ENCODE results near the gene ASXL1. TPM values are rescaled to one million over a fixed set of nuclear protein-coding genes. Genes with fewer than 3 reads are reported as not detected.

The ASXL1 gene
- total and polyA plus RNA-seq, 8 donors, result 9.0 to 185 (median 61.7) TPM

GRCh38 chr20:32481311-32482142 lies 123.4 kb downstream of the ASXL1 start:
- Histone ChIP-seq H3K4me3 (peak overlapping the region; percentile 70 to 92 (median 89)), H3K27ac (peak overlapping the region; percentile 37 to 93 (median 88)), H3K27me3 (no peaks in the 10 kb centered on the region), H3K36me3 (no peaks in the 10 kb centered on the region), H3K4me1 (peaks cover 50 to 86% (median 81%) of the 10 kb centered on the region in 4 donors), H3K9me3 (no peaks in the 10 kb centered on the region)
- intact Hi-C loops (cut with DNase I; ENCODE audit: low total_unique reads), result loop anchor here (10.0 kb wide), 1 partner anchor 147 kb away; no protein-coding TSS in a partner anchor
- TF ChIP-seq POLR2A (IDR thresholded peaks at IDR 0.05) (no peak), POLR2AphosphoS5 (IDR thresholded peaks at IDR 0.05) (no peak), EP300 (IDR thresholded peaks at IDR 0.05) (no peak), CTCF (IDR thresholded peaks at IDR 0.05) (no peak)
- DNase-seq, result peak in 1 of 2 donors; percentile 41
- WGBS, 5 donors, result 25 to 40% (median 33%) methylated on average over 10 to 13 of the region's 13 CpGs

GRCh38 chr20:32482143-32482441 lies 124.0 kb downstream of the ASXL1 start:
- Histone ChIP-seq H3K9me3 (no peaks in the 10 kb centered on the region), H3K4me3 (peak overlapping the region; percentile 70 to 92 (median 89)), H3K4me1 (peaks cover 44 to 81% (median 75%) of the 10 kb centered on the region in 4 donors), H3K27ac (peak overlapping the region; percentile 88 to 95 (median 90)), H3K36me3 (no peaks in the 10 kb centered on the region), H3K27me3 (no peaks in the 10 kb centered on the region)
- TF ChIP-seq CTCF (IDR thresholded peaks at IDR 0.05), result no peak
- TF ChIP-seq POLR2AphosphoS5 (IDR thresholded peaks at IDR 0.05), result no peak
- TF ChIP-seq EP300 (IDR thresholded peaks at IDR 0.05), result no peak
- no peak for TF ChIP-seq POLR2A (IDR thresholded peaks at IDR 0.05)
- intact Hi-C loops (cut with DNase I; ENCODE audit: low total_unique reads), result loop anchor here (10.0 kb wide), 1 partner anchor 147 kb away; no protein-coding TSS in a partner anchor
- DNase-seq, result no peak
- WGBS, 5 donors, result 4 to 15% (median 6%) methylated on average over 9 of the region's 9 CpGs

GRCh38 chr20:32482442-32483261 lies 124.5 kb downstream of the ASXL1 start:
- peak overlapping the region; percentile 88 to 95 (median 90) for H3K27ac ChIP-seq
- TF ChIP-seq POLR2A (IDR thresholded peaks at IDR 0.05) (no peak), CTCF (IDR thresholded peaks at IDR 0.05) (no peak), POLR2AphosphoS5 (IDR thresholded peaks at IDR 0.05) (no peak), EP300 (IDR thresholded peaks at IDR 0.05) (no peak)
- 1 to 3% (median 2%) methylated on average over 17 to 81 of the region's 82 CpGs for WGBS, 5 donors
- no peaks in the 10 kb centered on the region for H3K36me3 ChIP-seq
- no peaks in the 10 kb centered on the region for H3K9me3 ChIP-seq
- peak; percentile 55 to 78 for DNase-seq
- intact Hi-C loops (cut with DNase I; ENCODE audit: low total_unique reads), result loop anchor here (10.0 kb wide), 1 partner anchor 148 kb away; no protein-coding TSS in a partner anchor
- H3K4me1 ChIP-seq, result peaks cover 38 to 75% (median 69%) of the 10 kb centered on the region in 4 donors
- no peaks in the 10 kb centered on the region for H3K27me3 ChIP-seq
- peak overlapping the region; percentile 70 to 92 (median 89) for H3K4me3 ChIP-seq

Data from stomach (tissue), 9 donors.